HEK293 (cell line): ENCODE results near the gene FOXRED2.

Experiments used
- CTCF ChIP-seq: fragments of 450-650 bp; formaldehyde crosslinking; IDR thresholded peaks from 2 replicates; pipeline ENCODE4 v1.5.1; 2016; ENCODE audit warnings: missing biosample characterization, missing genetic modification characterization
- KLF17 ChIP-seq: fragments of 450-650 bp; formaldehyde crosslinking; IDR thresholded peaks from 2 replicates; pipeline ENCODE4 v1.5.1; 2016; ENCODE audit warnings: missing biosample characterization, missing genetic modification characterization
- MZF1 ChIP-seq: fragments of 450-650 bp; formaldehyde crosslinking; IDR thresholded peaks from 2 replicates; pipeline ENCODE4 v1.5.1; 2017; ENCODE audit warnings: missing biosample characterization, missing genetic modification characterization, borderline replicate concordance
- RBAK ChIP-seq: fragments of 450-650 bp; formaldehyde crosslinking; IDR thresholded peaks from 2 replicates; pipeline ENCODE4 v1.5.1; 2016; ENCODE audit warnings: missing biosample characterization, missing genetic modification characterization
- SCRT1 ChIP-seq: fragments of 450-650 bp; formaldehyde crosslinking; IDR thresholded peaks from 2 replicates; pipeline ENCODE4 v1.5.1; 2016; ENCODE audit warnings: missing biosample characterization, missing genetic modification characterization, borderline replicate concordance
- SCRT2 ChIP-seq: fragments of 450-650 bp; formaldehyde crosslinking; IDR thresholded peaks from 2 replicates; pipeline ENCODE4 v1.5.1; 2016; ENCODE audit warnings: missing biosample characterization, missing genetic modification characterization
- SP7 ChIP-seq: fragments of 450-650 bp; formaldehyde crosslinking; IDR thresholded peaks from 2 replicates; pipeline ENCODE4 v1.5.1; 2016; ENCODE audit warnings: missing biosample characterization, missing genetic modification characterization
- ZBTB17 ChIP-seq: fragments of 450-650 bp; formaldehyde crosslinking; IDR thresholded peaks from 2 replicates; pipeline ENCODE4 v1.5.1; 2016; ENCODE audit warnings: missing biosample characterization, missing genetic modification characterization
- ZBTB48 ChIP-seq: fragments of 450-650 bp; formaldehyde crosslinking; IDR thresholded peaks from 2 replicates; pipeline ENCODE4 v1.5.1; 2016; ENCODE audit warnings: missing biosample characterization, missing genetic modification characterization
- ZEB2 ChIP-seq: fragments of 450-650 bp; formaldehyde crosslinking; IDR thresholded peaks from 2 replicates; pipeline ENCODE4 v1.5.1; 2016; ENCODE audit warnings: missing biosample characterization, missing genetic modification characterization
- ZFP3 ChIP-seq: fragments of 450-650 bp; formaldehyde crosslinking; IDR thresholded peaks from 2 replicates; pipeline ENCODE4 v1.5.1; 2016; ENCODE audit warnings: low read depth, missing biosample characterization, missing genetic modification characterization
- ZNF10 ChIP-seq: fragments of 450-650 bp; formaldehyde crosslinking; IDR thresholded peaks from 2 replicates; pipeline ENCODE4 v1.5.1; 2017; ENCODE audit warnings: missing biosample characterization, missing genetic modification characterization
- ZNF239 ChIP-seq: fragments of 450-650 bp; formaldehyde crosslinking; IDR thresholded peaks from 2 replicates; pipeline ENCODE4 v1.5.1; 2016; ENCODE audit warnings: missing biosample characterization, missing genetic modification characterization
- ZNF292 ChIP-seq: fragments of 450-650 bp; formaldehyde crosslinking; IDR thresholded peaks from 2 replicates; pipeline ENCODE4 v1.5.1; 2016; ENCODE audit warnings: low read depth, missing biosample characterization, missing genetic modification characterization, borderline replicate concordance
- ZNF362 ChIP-seq: fragments of 450-650 bp; formaldehyde crosslinking; IDR thresholded peaks from 2 replicates; pipeline ENCODE4 v1.5.1; 2016; ENCODE audit warnings: missing biosample characterization, missing genetic modification characterization
- ZNF366 ChIP-seq: fragments of 450-650 bp; formaldehyde crosslinking; conservative IDR thresholded peaks from 2 replicates; pipeline ENCODE4 v1.5.1; 2016; ENCODE audit warnings: missing biosample characterization, missing genetic modification characterization
- ZNF394 ChIP-seq: fragments of 450-650 bp; formaldehyde crosslinking; IDR thresholded peaks from 2 replicates; pipeline ENCODE4 v1.5.1; 2016; ENCODE audit warnings: missing biosample characterization, missing genetic modification characterization, mild to moderate bottlenecking, moderate library complexity, borderline replicate concordance
- ZNF423 ChIP-seq: fragments of 450-650 bp; formaldehyde crosslinking; IDR thresholded peaks from 2 replicates; pipeline ENCODE4 v1.5.1; 2016; ENCODE audit warnings: missing biosample characterization, missing genetic modification characterization
- ZNF514 ChIP-seq: fragments of 450-650 bp; formaldehyde crosslinking; IDR thresholded peaks from 2 replicates; pipeline ENCODE4 v1.5.1; 2016; ENCODE audit warnings: missing biosample characterization, missing genetic modification characterization
- ZNF549 ChIP-seq: fragments of 450-650 bp; IDR thresholded peaks from 2 replicates; pipeline ENCODE4 v1.5.1; 2018; ENCODE audit warnings: missing biosample characterization, missing genetic modification characterization, mild to moderate bottlenecking, inconsistent platforms, moderate library complexity
- ZNF623 ChIP-seq: fragments of 450-650 bp; formaldehyde crosslinking; IDR thresholded peaks from 2 replicates; pipeline ENCODE4 v1.5.1; 2016; ENCODE audit warnings: missing biosample characterization, missing genetic modification characterization
- ZNF626 ChIP-seq: fragments of 450-650 bp; sonication (Bioruptor Pico); formaldehyde crosslinking; IDR thresholded peaks from 2 replicates; pipeline ENCODE4 v1.5.1; 2018; ENCODE audit warnings: missing biosample characterization, missing genetic modification characterization, inconsistent platforms
- ZNF747 ChIP-seq: fragments of 450-650 bp; formaldehyde crosslinking; IDR thresholded peaks from 2 replicates; pipeline ENCODE4 v1.5.1; 2016; ENCODE audit warnings: missing biosample characterization, missing genetic modification characterization
- ZNF76 ChIP-seq: fragments of 450-650 bp; formaldehyde crosslinking; IDR thresholded peaks from 2 replicates; pipeline ENCODE4; 2016; ENCODE audit warnings: low read depth, missing biosample characterization, missing genetic modification characterization, borderline replicate concordance
- TF ChIP-seq, protein P1 (sequence below): fragments of 450-650 bp; formaldehyde crosslinking; IDR thresholded peaks from 2 replicates; pipeline ENCODE4 v1.5.1; 2017; ENCODE audit warnings: missing biosample characterization, missing genetic modification characterization
- TF ChIP-seq, protein P2 (sequence below): fragments of 450-650 bp; formaldehyde crosslinking; IDR thresholded peaks from 2 replicates; pipeline ENCODE4 v1.5.1; 2017; ENCODE audit warnings: missing biosample characterization, missing genetic modification characterization
- TF ChIP-seq, protein P3 (sequence below): IDR thresholded peaks from 2 replicates; pipeline ENCODE4 v1.6.1; 2011; ENCODE audit warnings: mild to moderate bottlenecking, low read depth, low read length, borderline replicate concordance
- TF ChIP-seq, protein P4 (sequence below): fragments of 450-650 bp; IDR thresholded peaks from 2 replicates; pipeline ENCODE4 v1.5.1; 2018; ENCODE audit warnings: missing biosample characterization, mild to moderate bottlenecking, missing genetic modification characterization

Gene FOXRED2

DNA sequence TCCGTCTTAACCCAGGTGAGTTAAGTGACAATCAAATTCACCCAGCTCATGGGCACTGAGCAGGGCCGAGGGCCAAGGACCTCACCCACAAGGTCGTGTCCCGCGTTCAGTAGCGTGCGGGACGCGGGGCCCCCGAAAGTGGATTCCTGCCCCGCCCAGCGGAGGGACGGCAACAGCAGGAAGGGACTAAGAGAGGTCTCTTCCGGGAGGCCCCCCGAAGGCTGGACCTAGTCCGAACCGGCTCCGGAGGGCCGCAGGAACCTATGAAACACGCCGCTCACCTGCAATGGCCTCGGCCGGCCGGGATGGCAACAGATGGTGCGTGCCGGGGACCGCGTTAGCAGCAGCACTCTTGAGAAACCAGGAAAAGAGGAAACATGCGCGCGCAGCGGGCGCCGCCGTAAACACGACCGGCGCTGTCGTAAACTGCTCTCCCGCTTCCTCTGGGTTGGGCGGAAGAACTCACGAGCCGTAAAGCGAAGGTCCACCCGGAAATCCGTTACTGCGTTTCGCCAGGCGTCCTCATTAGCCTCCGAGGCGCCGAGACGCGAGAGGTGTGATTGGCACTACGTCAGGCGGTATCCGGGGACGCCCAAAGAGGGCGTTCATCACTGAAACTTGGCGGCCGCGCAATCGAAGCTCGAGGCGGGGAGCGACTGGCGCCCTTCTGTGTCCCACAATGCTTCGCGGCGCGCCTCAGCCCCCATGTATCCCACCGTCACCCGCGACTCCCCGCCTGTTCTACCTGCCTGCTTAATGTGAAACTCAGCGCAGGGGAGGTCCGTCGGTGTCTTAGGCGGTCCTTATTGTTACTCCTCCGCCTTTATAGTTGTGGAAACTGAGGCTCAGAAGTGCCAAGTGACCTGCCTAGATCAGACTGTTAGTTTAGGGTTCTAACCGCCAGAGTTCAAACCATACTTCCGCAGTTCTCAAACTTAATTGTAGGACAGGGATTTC, 22.2 kb upstream of the FOXRED2 start, which contains the start of gene EIF3D (continued):
- TF ChIP-seq ZNF626 (tag by site-specific recombination) = no peak
- TF ChIP-seq ZNF549 (tag by site-specific recombination) = no peak
- TF ChIP-seq ZNF747 (tag by site-specific recombination) = no peak
- TF ChIP-seq MZF1 (tag by site-specific recombination) = 0 out of 2 replicates have a peak, but pooled peaks have one; percentile 19
- TF ChIP-seq ZNF514 (tag by site-specific recombination) = no peak
- TF ChIP-seq ZNF239 (tag by site-specific recombination) = peak; percentile 48; the same call in 1 of the 2 replicates
- TF ChIP-seq, protein P1, sequence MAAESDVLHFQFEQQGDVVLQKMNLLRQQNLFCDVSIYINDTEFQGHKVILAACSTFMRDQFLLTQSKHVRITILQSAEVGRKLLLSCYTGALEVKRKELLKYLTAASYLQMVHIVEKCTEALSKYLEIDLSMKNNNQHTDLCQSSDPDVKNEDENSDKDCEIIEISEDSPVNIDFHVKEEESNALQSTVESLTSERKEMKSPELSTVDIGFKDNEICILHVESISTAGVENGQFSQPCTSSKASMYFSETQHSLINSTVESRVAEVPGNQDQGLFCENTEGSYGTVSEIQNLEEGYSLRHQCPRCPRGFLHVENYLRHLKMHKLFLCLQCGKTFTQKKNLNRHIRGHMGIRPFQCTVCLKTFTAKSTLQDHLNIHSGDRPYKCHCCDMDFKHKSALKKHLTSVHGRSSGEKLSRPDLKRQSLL = 0 out of 2 replicates have a peak, but pooled peaks have one; percentile 22
- no peak; the same call in 1 of the 2 replicates for TF ChIP-seq ZNF623 (tag by site-specific recombination)
- TF ChIP-seq ZBTB17 = peak; percentile 94
- TF ChIP-seq KLF17 (tag by site-specific recombination) = peak; percentile 82
- TF ChIP-seq ZNF362 (tag by site-specific recombination) = no peak
- TF ChIP-seq ZNF10 (tag by site-specific recombination) = no peak
- TF ChIP-seq, protein P2, sequence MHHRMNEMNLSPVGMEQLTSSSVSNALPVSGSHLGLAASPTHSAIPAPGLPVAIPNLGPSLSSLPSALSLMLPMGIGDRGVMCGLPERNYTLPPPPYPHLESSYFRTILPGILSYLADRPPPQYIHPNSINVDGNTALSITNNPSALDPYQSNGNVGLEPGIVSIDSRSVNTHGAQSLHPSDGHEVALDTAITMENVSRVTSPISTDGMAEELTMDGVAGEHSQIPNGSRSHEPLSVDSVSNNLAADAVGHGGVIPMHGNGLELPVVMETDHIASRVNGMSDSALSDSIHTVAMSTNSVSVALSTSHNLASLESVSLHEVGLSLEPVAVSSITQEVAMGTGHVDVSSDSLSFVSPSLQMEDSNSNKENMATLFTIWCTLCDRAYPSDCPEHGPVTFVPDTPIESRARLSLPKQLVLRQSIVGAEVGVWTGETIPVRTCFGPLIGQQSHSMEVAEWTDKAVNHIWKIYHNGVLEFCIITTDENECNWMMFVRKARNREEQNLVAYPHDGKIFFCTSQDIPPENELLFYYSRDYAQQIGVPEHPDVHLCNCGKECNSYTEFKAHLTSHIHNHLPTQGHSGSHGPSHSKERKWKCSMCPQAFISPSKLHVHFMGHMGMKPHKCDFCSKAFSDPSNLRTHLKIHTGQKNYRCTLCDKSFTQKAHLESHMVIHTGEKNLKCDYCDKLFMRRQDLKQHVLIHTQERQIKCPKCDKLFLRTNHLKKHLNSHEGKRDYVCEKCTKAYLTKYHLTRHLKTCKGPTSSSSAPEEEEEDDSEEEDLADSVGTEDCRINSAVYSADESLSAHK (tag by site-specific recombination) = peak; percentile 39; the same call in 1 of the 2 replicates
- no peak for TF ChIP-seq RBAK (tag by site-specific recombination)
- TF ChIP-seq ZFP3 (tag by site-specific recombination) = no peak
- TF ChIP-seq ZBTB48 (tag by site-specific recombination) = no peak
- peak; percentile 92 for TF ChIP-seq ZEB2
- no peak; the same call in 1 of the 2 replicates for TF ChIP-seq ZNF394 (tag by site-specific recombination)
- peak; percentile 63 for TF ChIP-seq SP7 (tag by site-specific recombination)
- TF ChIP-seq ZNF423 (tag by site-specific recombination) = no peak
- peak; percentile 99 for TF ChIP-seq SCRT2
- TF ChIP-seq ZNF366 (tag by site-specific recombination) = peak; percentile 64
- TF ChIP-seq ZNF292 (tag by site-specific recombination) = no peak
- peak; percentile 99 for TF ChIP-seq ZNF76 (tag by site-specific recombination)
- TF ChIP-seq, protein P3, sequence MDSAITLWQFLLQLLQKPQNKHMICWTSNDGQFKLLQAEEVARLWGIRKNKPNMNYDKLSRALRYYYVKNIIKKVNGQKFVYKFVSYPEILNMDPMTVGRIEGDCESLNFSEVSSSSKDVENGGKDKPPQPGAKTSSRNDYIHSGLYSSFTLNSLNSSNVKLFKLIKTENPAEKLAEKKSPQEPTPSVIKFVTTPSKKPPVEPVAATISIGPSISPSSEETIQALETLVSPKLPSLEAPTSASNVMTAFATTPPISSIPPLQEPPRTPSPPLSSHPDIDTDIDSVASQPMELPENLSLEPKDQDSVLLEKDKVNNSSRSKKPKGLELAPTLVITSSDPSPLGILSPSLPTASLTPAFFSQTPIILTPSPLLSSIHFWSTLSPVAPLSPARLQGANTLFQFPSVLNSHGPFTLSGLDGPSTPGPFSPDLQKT = peak; percentile 93
- TF ChIP-seq CTCF (tag by site-specific recombination) = peak; percentile 18; the same call in 1 of the 2 replicates
- peak; percentile 97 for TF ChIP-seq SCRT1 (tag by site-specific recombination)
- TF ChIP-seq, protein P4, sequence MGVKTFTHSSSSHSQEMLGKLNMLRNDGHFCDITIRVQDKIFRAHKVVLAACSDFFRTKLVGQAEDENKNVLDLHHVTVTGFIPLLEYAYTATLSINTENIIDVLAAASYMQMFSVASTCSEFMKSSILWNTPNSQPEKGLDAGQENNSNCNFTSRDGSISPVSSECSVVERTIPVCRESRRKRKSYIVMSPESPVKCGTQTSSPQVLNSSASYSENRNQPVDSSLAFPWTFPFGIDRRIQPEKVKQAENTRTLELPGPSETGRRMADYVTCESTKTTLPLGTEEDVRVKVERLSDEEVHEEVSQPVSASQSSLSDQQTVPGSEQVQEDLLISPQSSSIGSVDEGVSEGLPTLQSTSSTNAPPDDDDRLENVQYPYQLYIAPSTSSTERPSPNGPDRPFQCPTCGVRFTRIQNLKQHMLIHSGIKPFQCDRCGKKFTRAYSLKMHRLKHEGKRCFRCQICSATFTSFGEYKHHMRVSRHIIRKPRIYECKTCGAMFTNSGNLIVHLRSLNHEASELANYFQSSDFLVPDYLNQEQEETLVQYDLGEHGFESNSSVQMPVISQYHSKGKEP = no peak
